Colonic mucosa (tissue), 4 donors: Measurements from ENCODE around the gene PRKCQ. TPM values are rescaled to one million over a fixed set of nuclear protein-coding genes. Genes with fewer than 3 reads are reported as not detected.

Source experiments
- DNase-seq: peaks from one replicate; pipeline ENCODE4 v3.0.0-alpha.2; 2020
- H3K27ac ChIP-seq: fragments of 200-600 bp; one replicate; pipeline ENCODE4 v1.8.0; 2021
- H3K27me3 ChIP-seq: fragments of 200-600 bp; one replicate; pipeline ENCODE4 v1.8.0; 2021
- H3K36me3 ChIP-seq: fragments of 200-600 bp; one replicate; pipeline ENCODE4 v1.8.0; 2021
- H3K4me1 ChIP-seq: fragments of 200-600 bp; one replicate; pipeline ENCODE4 v1.8.0; 2021; ENCODE audit warnings: mild to moderate bottlenecking
- H3K4me3 ChIP-seq: fragments of 200-600 bp; one replicate; pipeline ENCODE4 v1.8.0; 2021
- H3K9ac ChIP-seq, 2 donors: one replicate each; pipeline ENCODE4 v1.7.0; 2013; ENCODE audit warnings: control low read depth in 2 of 2, low read depth in 2 of 2, low read length in 2 of 2
- H3K9me3 ChIP-seq: fragments of 200-600 bp; one replicate; pipeline ENCODE4 v1.8.0; 2021
- CTCF ChIP-seq: fragments of 200-600 bp; IDR thresholded peaks from one replicate; pipeline ENCODE4 v1.8.0; 2022; ENCODE audit warnings: antibody characterized with exemption, mild to moderate bottlenecking
- intact Hi-C: fragments of 100-400 bp; cut with DNase I; formaldehyde crosslinking; loops from one replicate; pipeline ENCODE4 v1.14.1; 2022
- total RNA-seq, 2 donors: library from RNA; stranded (reverse); fragmentation: NEBNext Ultra II Directional in 1 of 2; extraction: Animal tissue kit (Norgen Biotek cat#: 25700) in 1 of 2; gene quantifications; one replicate each; pipeline ENCODE4 v1.2.1, GENCODE V29; 2021
- donor health status: healthy.
- donor health status: DM: no; HTN: no; CAD: no.
- donor health status: DM: no; HTN: no; CAD: no.

PRKCQ gene
- total RNA-seq, 2 donors from 2014 or later = 0.93 to 0.94 TPM

- no peak for DNase-seq
- H3K4me1 ChIP-seq = peaks cover 10% of the 10 kb centered on the region
- intact Hi-C loops = no loop called here
- H3K27ac ChIP-seq = no peak overlapping the region
- H3K4me3 ChIP-seq = no peak overlapping the region
- no peaks in the 10 kb centered on the region for H3K27me3 ChIP-seq
- H3K36me3 ChIP-seq = no peaks in the 10 kb centered on the region
- no peak overlapping the region for H3K9ac ChIP-seq
- no peak for TF ChIP-seq CTCF
- no peaks in the 10 kb centered on the region for H3K9me3 ChIP-seq
Observed at GRCh38 chr10:6408799-6409198, 171.3 kb downstream of the PRKCQ start.

- no peak for DNase-seq
- no peaks in the 10 kb centered on the region for H3K9me3 ChIP-seq
- H3K36me3 ChIP-seq = no peaks in the 10 kb centered on the region
- intact Hi-C loops = no loop called here
- no peaks in the 10 kb centered on the region for H3K27me3 ChIP-seq
- H3K4me3 ChIP-seq = no peak overlapping the region
- no peak overlapping the region for H3K9ac ChIP-seq
- peaks cover 10% of the 10 kb centered on the region for H3K4me1 ChIP-seq
- H3K27ac ChIP-seq = no peak overlapping the region
- TF ChIP-seq CTCF = no peak
Observed at GRCh38 chr10:6407034-6407721, 172.9 kb downstream of the PRKCQ start.

GRCh38 chr10:6406220-6407033, 173.6 kb downstream of the PRKCQ start:
- H3K9me3 ChIP-seq = no peaks in the 10 kb centered on the region
- H3K4me3 ChIP-seq = no peak overlapping the region
- peaks cover 10% of the 10 kb centered on the region for H3K4me1 ChIP-seq
- intact Hi-C loops = no loop called here
- H3K27me3 ChIP-seq = no peaks in the 10 kb centered on the region
- H3K27ac ChIP-seq = no peak overlapping the region
- no peak overlapping the region for H3K9ac ChIP-seq
- peak; percentile 34 for TF ChIP-seq CTCF
- no peaks in the 10 kb centered on the region for H3K36me3 ChIP-seq
- DNase-seq = no peak

GRCh38 chr10:6405713-6406112, 174.4 kb downstream of the PRKCQ start:
- H3K4me3 ChIP-seq = no peak overlapping the region
- H3K27me3 ChIP-seq = no peaks in the 10 kb centered on the region
- no peak for TF ChIP-seq CTCF
- H3K9ac ChIP-seq = no peak overlapping the region
- H3K9me3 ChIP-seq = no peaks in the 10 kb centered on the region
- no peaks in the 10 kb centered on the region for H3K36me3 ChIP-seq
- peaks cover 10% of the 10 kb centered on the region for H3K4me1 ChIP-seq
- intact Hi-C loops = no loop called here
- H3K27ac ChIP-seq = no peak overlapping the region
- no peak for DNase-seq

GRCh38 chr10:6404127-6405072, 175.7 kb downstream of the PRKCQ start:
- Histone ChIP-seq H3K4me1 (peaks cover 2% of the 10 kb centered on the region), H3K9ac (no peak overlapping the region), H3K27me3 (no peaks in the 10 kb centered on the region), H3K4me3 (no peak overlapping the region), H3K36me3 (no peaks in the 10 kb centered on the region), H3K9me3 (no peaks in the 10 kb centered on the region), H3K27ac (no peak overlapping the region)
- no peak for DNase-seq
- TF ChIP-seq CTCF = no peak
- intact Hi-C loops = no loop called here
